ENCODE results near the gene GRIA1. TPM values are rescaled to one million over a fixed set of nuclear protein-coding genes. Genes with fewer than 3 reads are reported as not detected.

GRIA1 gene
- total and polyA plus RNA-seq, 10 of the 15 experiments (the other 5 are each of a cell fraction or from before 2014, with no cell fraction given): 0.04 to 0.18 (median 0.04) TPM; not detected in 7

- FAIRE-seq: no peak
- intact Hi-C loops (cut with micrococcal nuclease; ENCODE audit: unreplicated experiment): no loop called here
- BruUV-seq (replicated peaks): no TSS peak
Measured at GRCh38 chr5:153713943-153714342, 223.5 kb downstream of the GRIA1 start.

More at GRCh38 chr5:153713943-153714342, 223.5 kb downstream of the GRIA1 start:
- ATAC-seq: no peak
- ChIA-PET SMC1A (ENCODE audit: uncharacterized antibody, unreplicated experiment) (interaction anchor here (1.7 kb wide), 1 partner anchor 10 kb away, joined by 3 read pairs; no protein-coding TSS in a partner anchor), POLR2A (no interaction called here), RAD21 (ENCODE audit: unreplicated experiment) (interaction anchor here (1.1 kb wide), 1 partner anchor 251 kb away, joined by 4 read pairs; no protein-coding TSS in a partner anchor), CTCF (interaction anchor here (1.0 to 1.3 kb wide), 2 partner anchors 187 to 219 kb away, joined by 3 read pairs; no protein-coding TSS in a partner anchor)
- no peaks in the 10 kb centered on the region for H3K79me2 ChIP-seq (ENCODE audit: control insufficient read depth, insufficient read depth, low read length)
- no peak overlapping the region for H3K4me3 ChIP-seq
- H3K9ac ChIP-seq (ENCODE audit: control insufficient read depth, insufficient read depth, low read length): no peak overlapping the region
- H3K4me2 ChIP-seq (ENCODE audit: control insufficient read depth, insufficient read depth): no peak overlapping the region
- in situ Hi-C loops (cut with MboI): no loop called here
- TF ChIP-seq FOXM1 (IDR thresholded peaks at IDR 0.05; ENCODE audit: low read depth, low read length): no peak
- TF ChIP-seq CHD4 (IDR thresholded peaks at IDR 0.05): no peak
- TF ChIP-seq MYC (IDR thresholded peaks at IDR 0.05; ENCODE audit: insufficient read depth, insufficient read length, insufficient replicate concordance, low read length, severe bottlenecking): no peak
- TF ChIP-seq ZZZ3 (IDR thresholded peaks at IDR 0.05; ENCODE audit: control insufficient read depth, insufficient read length, low read depth): no peak
- no peak for TF ChIP-seq ATF7 (IDR thresholded peaks at IDR 0.05; ENCODE audit: low read depth)
- no peak for TF ChIP-seq BACH1 (IDR thresholded peaks at IDR 0.05; ENCODE audit: borderline replicate concordance)
- TF ChIP-seq CBX5 (IDR thresholded peaks at IDR 0.05; ENCODE audit: low read depth): no peak
- TF ChIP-seq CBX3 (IDR thresholded peaks at IDR 0.05; ENCODE audit: borderline replicate concordance, low read depth): no peak
- no peak for TF ChIP-seq LARP7 (IDR thresholded peaks at IDR 0.05)
- no peak for TF ChIP-seq DPF2 (IDR thresholded peaks at IDR 0.05)
- TF ChIP-seq E4F1 (IDR thresholded peaks at IDR 0.05; ENCODE audit: borderline replicate concordance, partially characterized antibody): no peak
- TF ChIP-seq RAD51 (IDR thresholded peaks at IDR 0.05): no peak
- TF ChIP-seq SMAD1 (IDR thresholded peaks at IDR 0.05; ENCODE audit: low read depth, partially characterized antibody): no peak
- TF ChIP-seq POLR2AphosphoS2 (IDR thresholded peaks at IDR 0.05; ENCODE audit: low read depth, low read length): no peak
- no peak for TF ChIP-seq PAX5 (IDR thresholded peaks at IDR 0.05; ENCODE audit: borderline replicate concordance, low read depth, low read length)
- TF ChIP-seq HDAC6 (IDR thresholded peaks at IDR 0.05; ENCODE audit: unreplicated experiment): no peak
- no peak for TF ChIP-seq CHD1 (IDR thresholded peaks at IDR 0.05; ENCODE audit: low read depth, low read length)
- H3K9me3 ChIP-seq (replicated peaks; ENCODE audit: control insufficient read depth, insufficient read depth, low read length): no peaks in the 10 kb centered on the region
- H3K4me1 ChIP-seq (ENCODE audit: control insufficient read depth, insufficient read depth, low read length): no peaks in the 10 kb centered on the region
- no peak for DNase-seq (ENCODE audit: low read depth, low spot score)
- no peaks in the 10 kb centered on the region for H3K27me3 ChIP-seq (replicated peaks in 1 of 2; ENCODE audit: control insufficient read depth in 2 of 2, insufficient read depth in 2 of 2, low read length in 1 of 2)
- no peaks in the 10 kb centered on the region for H4K20me1 ChIP-seq (ENCODE audit: control insufficient read depth, insufficient read depth)
- H2AFZ ChIP-seq (ENCODE audit: control insufficient read depth, low read depth, low read length): no peak overlapping the region
- H3K27ac ChIP-seq (ENCODE audit: control insufficient read depth, insufficient read depth): no peak overlapping the region
- H3K36me3 ChIP-seq (ENCODE audit: control insufficient read depth in 2 of 2, insufficient read depth in 2 of 2, low read length in 1 of 2): no peaks in the 10 kb centered on the region
- WGBS (ENCODE audit: insufficient coverage, insufficient replicate concordance, low lambda C conversion rate, missing lambda C conversion rate): 21% methylated on average over 8 of the region's 8 CpGs

Measured in GM12878 (cell line).